ENCODE results near the gene TMEM145.

Gene TMEM145

GRCh38 chr19:42362891-42363440, 49.9 kb downstream of the TMEM145 start:
- DNase-seq (ENCODE audit: low read depth), result no peak

GRCh38 chr19:42363614-42364346, 50.7 kb downstream of the TMEM145 start:
- DNase-seq (ENCODE audit: low read depth), result no peak

DNA sequence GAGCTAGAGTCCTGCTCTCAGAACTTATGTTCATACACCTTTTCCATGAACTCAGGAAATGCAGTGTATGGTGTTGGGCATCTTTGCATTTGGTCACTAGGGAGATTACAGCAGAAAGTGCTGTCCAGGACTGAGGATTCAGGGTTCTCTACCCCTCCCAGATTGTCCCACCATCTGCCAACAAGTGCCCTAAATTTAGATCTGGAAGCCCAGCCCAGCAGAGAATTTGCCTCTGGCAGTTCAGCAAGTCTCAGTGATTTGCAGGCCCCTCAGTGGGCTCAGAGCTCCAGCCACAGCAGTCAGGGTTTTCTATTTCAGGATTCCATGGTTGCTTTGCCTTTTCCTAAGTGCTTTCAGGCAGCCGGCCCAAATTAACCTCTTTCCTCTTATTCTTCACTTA, 53.6 kb downstream of the TMEM145 start:
- DNase-seq (ENCODE audit: low read depth), result no peak

DNA sequence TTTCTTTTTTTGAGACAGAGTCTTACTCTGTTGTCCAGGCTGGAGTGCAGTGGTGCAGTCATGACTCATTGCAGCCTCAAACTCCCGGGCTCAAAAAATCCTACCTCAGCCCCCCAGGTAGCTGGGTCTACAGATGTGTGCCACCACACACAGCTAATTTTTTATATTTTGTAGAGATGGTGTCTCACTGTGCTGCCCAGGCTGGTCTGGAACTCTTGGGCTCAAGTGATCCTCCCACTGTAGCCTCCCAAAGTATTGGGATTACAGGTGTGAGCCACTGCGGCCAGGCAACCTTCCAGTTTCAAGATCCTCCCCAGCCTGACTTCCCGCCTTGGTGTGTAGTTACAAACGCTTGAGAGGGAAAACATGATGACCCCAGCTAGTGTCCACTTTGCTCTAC, 54.8 kb downstream of the TMEM145 start:
- no peak for DNase-seq (ENCODE audit: low read depth)

DNA sequence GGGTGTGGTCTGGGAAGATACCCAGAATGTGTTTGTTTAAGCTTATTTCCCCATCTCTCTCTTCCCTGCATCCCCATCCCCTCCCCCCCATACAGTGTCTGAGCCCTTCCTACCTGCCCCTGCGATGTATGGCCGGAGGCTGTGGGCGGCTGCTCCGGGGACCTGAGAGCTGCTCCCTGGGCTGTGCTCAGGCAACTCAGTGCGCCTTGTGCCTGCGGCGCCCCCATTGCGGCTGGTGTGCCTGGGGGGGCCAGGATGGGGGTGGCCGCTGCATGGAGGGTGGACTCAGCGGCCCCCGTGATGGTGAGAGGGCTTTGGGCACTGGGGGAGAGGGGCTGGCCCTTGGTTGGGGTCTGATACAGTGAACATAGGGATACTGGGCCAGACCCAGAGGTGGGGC, 55.3 kb downstream of the TMEM145 start:
- no peak for DNase-seq (ENCODE audit: low read depth)

GRCh38 chr19:42368765-42369164, 55.7 kb downstream of the TMEM145 start:
- DNase-seq (ENCODE audit: low read depth), result no peak

GRCh38 chr19:42369433-42370067, 56.4 kb downstream of the TMEM145 start:
- DNase-seq (ENCODE audit: low read depth), result no peak

- DNase-seq (ENCODE audit: low read depth), result no peak
Observed at GRCh38 chr19:42370068-42370520, 57.0 kb downstream of the TMEM145 start.

DNA sequence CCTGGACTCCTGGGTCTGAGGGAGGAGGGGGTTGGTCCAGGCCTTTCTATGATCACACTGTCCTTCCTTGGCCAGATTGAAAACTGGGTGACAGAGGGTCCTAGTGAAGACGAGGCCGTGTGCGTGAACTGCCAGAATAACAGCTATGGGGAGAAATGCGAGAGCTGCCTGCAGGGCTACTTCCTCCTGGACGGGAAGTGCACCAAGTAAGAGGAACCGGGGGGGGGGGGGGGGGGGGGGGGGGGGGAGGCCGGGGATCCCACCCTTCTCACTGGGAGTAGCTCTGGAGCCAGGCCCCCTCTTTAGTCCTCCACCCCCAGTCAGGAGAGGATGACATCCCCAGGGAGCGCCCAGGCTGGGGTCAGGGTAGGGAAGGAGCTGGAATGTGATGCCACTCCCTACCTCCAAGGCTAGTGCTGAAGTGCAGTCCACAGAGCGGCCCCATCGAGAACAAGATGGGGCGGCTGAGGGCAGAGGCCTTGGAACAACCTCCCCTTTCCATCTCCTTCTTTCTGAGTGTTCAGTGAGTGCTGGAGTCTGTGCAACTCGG, 57.6 kb downstream of the TMEM145 start:
- DNase-seq (ENCODE audit: low read depth), result no peak

Measured in stimulated activated CD8-positive, alpha-beta memory T cell treated with anti-CD3 and anti-CD28 coated beads, Interleukin-12 subunit alpha, Interleukin-12 subunit beta, amount 100 ng/mL, for 1 hour (primary cell).